ENCODE data around the gene C16orf95.

DNA sequence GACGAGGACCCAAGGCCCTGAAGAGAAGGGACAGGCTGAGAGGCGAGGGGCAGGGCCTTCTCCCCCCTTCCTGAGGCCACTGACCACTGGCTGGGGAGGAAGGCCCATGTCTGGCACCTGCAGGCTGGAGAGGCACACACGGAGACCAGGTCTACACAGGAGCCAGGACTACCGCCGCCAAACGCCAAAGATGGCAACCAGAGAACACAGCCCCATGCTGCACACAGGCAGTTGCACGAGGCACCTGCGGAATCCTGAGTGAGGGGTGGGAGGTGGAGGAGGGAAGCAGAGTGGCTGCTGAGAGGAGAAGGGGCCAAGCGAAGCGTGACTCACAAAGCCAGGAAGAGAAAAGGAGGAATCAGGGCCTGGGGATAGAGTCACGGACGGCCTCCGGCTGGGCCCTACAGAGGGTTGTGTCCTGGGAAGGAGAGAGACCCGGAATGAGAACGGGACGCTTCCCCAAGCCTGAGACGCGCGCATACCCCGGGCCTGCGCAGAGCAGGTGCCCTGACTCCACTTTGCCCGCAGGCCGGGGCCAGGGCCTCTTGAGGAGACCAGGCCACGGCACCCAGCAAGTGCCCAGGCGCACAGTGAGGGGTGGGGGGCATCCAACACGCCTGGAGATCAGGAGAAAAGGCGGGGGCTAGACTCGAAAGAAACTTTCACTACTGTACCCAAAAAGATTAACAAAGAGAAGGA, 28.7 kb upstream of the C16orf95 start:
- TF ChIP-seq CTCF (IDR thresholded peaks at IDR 0.05; ENCODE audit: low read depth, low read length), result no peak
- TF ChIP-seq POLR2A (IDR thresholded peaks at IDR 0.05; ENCODE audit: extremely low read depth, insufficient read length), result no peak
- TF ChIP-seq, protein P1, sequence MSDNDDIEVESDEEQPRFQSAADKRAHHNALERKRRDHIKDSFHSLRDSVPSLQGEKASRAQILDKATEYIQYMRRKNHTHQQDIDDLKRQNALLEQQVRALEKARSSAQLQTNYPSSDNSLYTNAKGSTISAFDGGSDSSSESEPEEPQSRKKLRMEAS (IDR thresholded peaks at IDR 0.05; ENCODE audit: low read depth, low read length), result no peak
